ENCODE measurements around the gene SERTAD1. TPM values are rescaled to one million over a fixed set of nuclear protein-coding genes. Genes with fewer than 3 reads are reported as not detected.

SERTAD1 gene
- total RNA-seq, 2 donors from 2014 or later, result 12.7 to 27.2 TPM

DNA sequence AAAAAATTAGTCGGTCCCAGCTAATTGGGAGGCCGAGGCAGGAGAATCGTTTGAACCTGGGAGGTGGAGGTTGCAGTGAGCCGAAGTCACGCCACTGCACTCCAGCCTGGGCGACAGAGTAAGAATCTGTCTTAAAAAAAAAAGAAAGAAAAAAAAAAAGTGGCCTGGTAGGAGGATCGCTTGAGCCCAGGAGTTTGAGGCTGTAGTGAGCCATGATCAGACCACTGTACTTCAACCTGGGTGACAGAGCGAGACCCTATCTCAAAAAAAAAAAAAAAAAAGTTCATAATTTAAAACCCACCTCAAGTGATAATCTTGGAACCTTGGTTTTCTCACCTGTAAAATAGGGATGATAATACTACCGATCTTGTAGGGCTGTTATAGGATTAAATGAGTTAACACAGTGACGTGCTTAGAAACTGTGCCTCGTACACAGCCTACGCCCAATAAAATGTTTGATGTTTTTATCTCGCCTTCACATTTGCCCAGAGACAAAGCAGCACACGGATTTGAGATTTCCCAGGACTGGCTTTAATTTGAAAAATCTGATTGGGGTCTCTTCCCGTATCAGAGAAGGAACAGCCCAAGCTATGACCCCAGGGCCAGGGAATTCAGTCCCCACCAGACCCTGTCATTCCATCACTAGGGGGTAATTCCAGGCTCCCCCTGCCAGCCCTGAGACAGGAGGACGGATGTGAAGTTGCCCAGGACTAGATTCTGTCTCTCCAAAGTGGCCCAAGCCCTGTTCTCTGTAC, 3.6 kb downstream of the SERTAD1 start:
- TF ChIP-seq, protein P1, sequence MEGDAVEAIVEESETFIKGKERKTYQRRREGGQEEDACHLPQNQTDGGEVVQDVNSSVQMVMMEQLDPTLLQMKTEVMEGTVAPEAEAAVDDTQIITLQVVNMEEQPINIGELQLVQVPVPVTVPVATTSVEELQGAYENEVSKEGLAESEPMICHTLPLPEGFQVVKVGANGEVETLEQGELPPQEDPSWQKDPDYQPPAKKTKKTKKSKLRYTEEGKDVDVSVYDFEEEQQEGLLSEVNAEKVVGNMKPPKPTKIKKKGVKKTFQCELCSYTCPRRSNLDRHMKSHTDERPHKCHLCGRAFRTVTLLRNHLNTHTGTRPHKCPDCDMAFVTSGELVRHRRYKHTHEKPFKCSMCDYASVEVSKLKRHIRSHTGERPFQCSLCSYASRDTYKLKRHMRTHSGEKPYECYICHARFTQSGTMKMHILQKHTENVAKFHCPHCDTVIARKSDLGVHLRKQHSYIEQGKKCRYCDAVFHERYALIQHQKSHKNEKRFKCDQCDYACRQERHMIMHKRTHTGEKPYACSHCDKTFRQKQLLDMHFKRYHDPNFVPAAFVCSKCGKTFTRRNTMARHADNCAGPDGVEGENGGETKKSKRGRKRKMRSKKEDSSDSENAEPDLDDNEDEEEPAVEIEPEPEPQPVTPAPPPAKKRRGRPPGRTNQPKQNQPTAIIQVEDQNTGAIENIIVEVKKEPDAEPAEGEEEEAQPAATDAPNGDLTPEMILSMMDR (IDR thresholded peaks at IDR 0.05), result no peak
- Histone ChIP-seq H3K9me3 (no peaks in the 10 kb centered on the region), H3K4me3 (peak overlapping the region in 1 of 2 donors; percentile 64), H3K4me1 (peaks cover 0 to 63% of the 10 kb centered on the region in 2 donors), H3K27ac (peak overlapping the region; percentile 98 to 100), H3K27me3 (no peaks in the 10 kb centered on the region), H3K36me3 (peaks cover 22% of the 10 kb centered on the region)
- DNase-seq (ENCODE audit: low spot score), result no peak

DNA sequence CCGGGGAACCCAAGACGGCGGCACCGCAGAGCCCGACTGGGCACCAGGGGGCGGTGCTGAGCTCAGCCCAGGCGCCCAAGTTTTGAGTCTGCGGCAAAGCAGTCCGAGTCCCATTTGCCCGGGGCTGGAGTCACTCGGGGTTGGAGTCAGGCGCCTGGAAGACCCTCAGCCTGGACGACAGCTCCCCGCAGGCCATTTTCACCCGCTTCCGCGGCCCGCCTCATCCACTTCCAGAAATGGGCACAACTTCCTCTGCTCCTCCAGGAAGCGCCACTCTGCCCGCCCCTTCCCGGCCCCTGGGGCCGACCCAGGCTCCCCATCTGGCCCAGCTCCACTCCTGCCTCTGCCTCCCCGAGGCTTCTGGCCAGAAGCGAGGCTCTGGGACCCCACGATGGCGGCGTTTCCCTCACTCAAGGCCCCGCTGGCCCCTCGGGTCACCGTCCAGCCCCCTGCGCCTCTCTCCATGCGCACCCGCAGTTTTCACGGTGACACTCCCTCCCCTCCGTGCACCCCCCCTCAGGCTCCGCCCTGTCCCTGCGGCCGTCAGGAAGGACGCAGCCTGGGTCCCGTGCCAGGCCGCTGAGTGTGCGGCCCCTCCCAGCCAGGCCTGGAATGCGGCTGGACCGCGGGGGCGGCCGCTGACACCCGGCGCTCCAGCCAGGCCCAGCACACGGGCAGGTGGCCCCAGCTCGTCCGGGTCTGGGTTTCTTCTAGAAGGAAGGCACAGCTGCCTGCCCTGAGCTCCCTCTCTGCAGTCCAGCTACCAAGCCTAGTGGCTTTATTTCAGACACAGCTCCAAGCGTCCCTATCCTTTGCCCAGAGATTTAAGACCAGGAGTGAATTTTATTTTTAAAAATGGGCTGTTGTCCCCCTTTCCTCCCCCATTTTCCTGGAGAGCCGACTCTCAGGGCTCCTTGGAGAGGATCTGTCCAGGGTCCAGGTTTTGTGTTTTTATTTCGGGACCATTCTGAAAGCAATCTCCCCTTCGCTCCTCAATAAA, 4.7 kb downstream of the SERTAD1 start:
- Histone ChIP-seq H3K9me3 (no peaks in the 10 kb centered on the region), H3K27ac (peak overlapping the region; percentile 98 to 100), H3K4me1 (peaks cover 0 to 58% of the 10 kb centered on the region in 2 donors), H3K27me3 (no peaks in the 10 kb centered on the region), H3K36me3 (peaks cover 22% of the 10 kb centered on the region), H3K4me3 (peak overlapping the region; percentile 50 to 64)
- TF ChIP-seq, protein P1 (IDR thresholded peaks at IDR 0.05), result peak; percentile 96 to 97
- DNase-seq (ENCODE audit: low spot score), result peak; percentile 95

DNA sequence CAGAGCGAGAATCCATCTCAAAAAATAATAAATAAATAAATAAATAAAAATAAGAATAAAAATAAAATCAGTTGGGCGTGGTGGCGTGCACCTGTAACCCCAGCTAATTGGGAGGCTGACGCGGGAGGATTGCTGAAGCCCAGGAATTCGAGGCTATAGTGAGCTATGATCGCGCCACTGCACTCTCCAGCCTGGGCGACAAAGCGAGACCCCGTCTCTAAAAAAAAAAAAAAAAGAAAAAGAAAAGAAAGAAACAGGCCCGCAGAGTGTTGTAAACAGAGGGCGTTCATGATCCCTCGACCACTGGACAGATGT, 5.4 kb downstream of the SERTAD1 start:
- Histone ChIP-seq H3K4me1 (peaks cover 0 to 58% of the 10 kb centered on the region in 2 donors), H3K4me3 (peak overlapping the region; percentile 50 to 64), H3K27ac (peak overlapping the region; percentile 98 to 100), H3K27me3 (no peaks in the 10 kb centered on the region), H3K9me3 (no peaks in the 10 kb centered on the region), H3K36me3 (peaks cover 22% of the 10 kb centered on the region)
- no peak for DNase-seq (ENCODE audit: low spot score)
- TF ChIP-seq, protein P1 (IDR thresholded peaks at IDR 0.05), result no peak

DNA sequence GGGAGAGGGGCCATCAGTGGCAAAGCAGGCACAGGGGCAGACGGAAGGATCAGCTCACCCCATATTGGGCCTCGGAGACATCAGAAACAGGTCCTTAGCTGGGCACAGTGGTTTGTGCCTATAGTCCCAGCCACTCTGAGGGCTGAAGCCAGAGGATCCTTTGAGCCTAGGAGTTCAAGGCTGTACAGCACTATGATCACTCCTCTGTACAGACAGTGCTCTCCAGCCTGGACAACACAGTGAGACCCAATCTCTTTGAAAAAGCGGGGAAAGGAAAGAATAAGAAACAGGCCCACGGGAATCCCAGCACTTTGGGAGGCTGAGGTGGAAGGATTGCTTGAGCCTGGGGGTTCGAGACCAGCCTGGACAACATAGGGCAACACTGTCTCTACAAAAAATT, 6.0 kb downstream of the SERTAD1 start:
- H3K36me3 ChIP-seq, result peaks cover 22% of the 10 kb centered on the region
- DNase-seq (ENCODE audit: low spot score), result no peak
- no peaks in the 10 kb centered on the region for H3K9me3 ChIP-seq
- no peak overlapping the region for H3K4me3 ChIP-seq
- TF ChIP-seq, protein P1 (IDR thresholded peaks at IDR 0.05), result no peak
- H3K27ac ChIP-seq, result peak overlapping the region in 1 of 2 donors; percentile 100
- H3K4me1 ChIP-seq, result peaks cover 0 to 60% of the 10 kb centered on the region in 2 donors
- no peaks in the 10 kb centered on the region for H3K27me3 ChIP-seq

DNA sequence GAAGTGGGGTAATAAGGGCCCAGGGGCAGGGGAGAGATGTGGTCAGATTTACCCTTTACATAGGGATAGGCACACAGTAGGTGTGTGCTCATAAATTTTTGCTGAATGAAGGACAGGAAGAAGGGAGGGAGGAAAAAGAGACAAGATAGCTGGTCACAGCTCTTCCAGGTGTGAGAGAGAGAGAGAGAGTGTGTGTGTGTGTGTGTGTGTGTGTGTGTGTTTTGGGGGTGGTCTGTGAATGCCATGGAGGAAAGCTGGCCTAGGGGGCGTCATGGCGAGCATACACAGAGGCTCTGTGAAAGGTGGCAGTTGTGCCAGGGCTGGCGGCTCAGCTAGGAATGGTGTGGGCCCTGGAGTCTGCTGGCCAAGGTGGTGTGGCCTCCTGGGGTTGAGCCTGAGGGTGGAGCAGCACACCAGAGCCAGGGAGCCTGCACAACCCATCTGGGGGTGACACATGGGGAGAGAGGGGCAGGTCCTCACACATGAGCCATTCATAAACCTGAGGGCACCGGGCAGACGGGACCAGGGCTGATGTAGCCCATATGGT, 6.7 kb downstream of the SERTAD1 start:
- TF ChIP-seq, protein P1 (IDR thresholded peaks at IDR 0.05), result no peak
- no peak overlapping the region for H3K27ac ChIP-seq
- H3K27me3 ChIP-seq, result no peaks in the 10 kb centered on the region
- peaks cover 22% of the 10 kb centered on the region for H3K36me3 ChIP-seq
- H3K4me3 ChIP-seq, result no peak overlapping the region
- no peaks in the 10 kb centered on the region for H3K9me3 ChIP-seq
- DNase-seq (ENCODE audit: low spot score), result no peak
- H3K4me1 ChIP-seq, result peaks cover 0 to 58% of the 10 kb centered on the region in 2 donors

Measured in right atrium auricular region (tissue), 2 donors.